ENCODE results near the gene TGFBR2.

The TGFBR2 gene

GRCh38 chr3:30602946-30603345 is 3.5 kb upstream of the TGFBR2 start:
- Histone ChIP-seq H3K4me1 (peaks cover 0 to 12% (median 4%) of the 10 kb centered on the region in 4 donors), H3K9me3 (no peaks in the 10 kb centered on the region), H3K36me3 (peaks cover 0 to 4% (median 0%) of the 10 kb centered on the region in 3 donors), H3K4me3 (no peak overlapping the region), H3K27ac (no peak overlapping the region), H3K27me3 (no peaks in the 10 kb centered on the region)
- DNase-seq: no peak
- TF ChIP-seq CTCF (IDR thresholded peaks at IDR 0.05): no peak
- intact Hi-C loops (cut with DNase I; ENCODE audit: low total_unique reads): no loop called here

- TF ChIP-seq CTCF (IDR thresholded peaks at IDR 0.05): no peak
- intact Hi-C loops (cut with DNase I; ENCODE audit: low total_unique reads): no loop called here
- Histone ChIP-seq H3K4me3 (no peak overlapping the region), H3K4me1 (peaks cover 0 to 23% (median 6%) of the 10 kb centered on the region in 4 donors), H3K27ac (no peak overlapping the region), H3K27me3 (no peaks in the 10 kb centered on the region), H3K9me3 (no peaks in the 10 kb centered on the region), H3K36me3 (peaks cover 0 to 4% (median 0%) of the 10 kb centered on the region in 3 donors)
- DNase-seq: no peak
Observed at GRCh38 chr3:30604093-30604492, 2.3 kb upstream of the TGFBR2 start.

- H3K9me3 ChIP-seq: no peaks in the 10 kb centered on the region
- peaks cover 0 to 4% (median 0%) of the 10 kb centered on the region in 3 donors for H3K36me3 ChIP-seq
- peak overlapping the region in 1 of 2 donors; percentile 95 for H3K27ac ChIP-seq
- peaks cover 0 to 28% (median 6%) of the 10 kb centered on the region in 4 donors for H3K4me1 ChIP-seq
- TF ChIP-seq CTCF (IDR thresholded peaks at IDR 0.05): no peak
- intact Hi-C loops (cut with DNase I; ENCODE audit: low total_unique reads): no loop called here
- H3K27me3 ChIP-seq: no peaks in the 10 kb centered on the region
- H3K4me3 ChIP-seq: no peak overlapping the region
- no peak for DNase-seq
Observed at GRCh38 chr3:30604558-30604957, 1.8 kb upstream of the TGFBR2 start.

- Histone ChIP-seq H3K27ac (peak overlapping the region; percentile 21 to 95), H3K9me3 (no peaks in the 10 kb centered on the region), H3K36me3 (peaks cover 0 to 4% (median 0%) of the 10 kb centered on the region in 3 donors), H3K27me3 (no peaks in the 10 kb centered on the region), H3K4me3 (no peak overlapping the region), H3K4me1 (peaks cover 0 to 32% (median 7%) of the 10 kb centered on the region in 4 donors)
- TF ChIP-seq CTCF (IDR thresholded peaks at IDR 0.05): no peak
- no peak for DNase-seq
- intact Hi-C loops (cut with DNase I; ENCODE audit: low total_unique reads): no loop called here
Observed at GRCh38 chr3:30605005-30605404, 1.4 kb upstream of the TGFBR2 start.

- Histone ChIP-seq H3K9me3 (no peaks in the 10 kb centered on the region), H3K27ac (peak overlapping the region; percentile 95 to 99), H3K4me1 (peaks cover 0 to 40% (median 11%) of the 10 kb centered on the region in 4 donors), H3K4me3 (peak overlapping the region; percentile 94 to 98), H3K27me3 (no peaks in the 10 kb centered on the region), H3K36me3 (peaks cover 0 to 4% (median 0%) of the 10 kb centered on the region in 3 donors)
- DNase-seq: no peak
- no peak for TF ChIP-seq CTCF (IDR thresholded peaks at IDR 0.05)
- intact Hi-C loops (cut with DNase I; ENCODE audit: low total_unique reads): loop anchor here (2.0 kb wide), 1 partner anchor 87 kb away; no protein-coding TSS in a partner anchor
Observed at GRCh38 chr3:30605706-30606300, 598 bp upstream of the TGFBR2 start.
